PC-9 (cell line): ENCODE data around the gene TPP1.

Experiments
- EZH2 ChIP-seq: fragments of 200-600 bp; sonication (generic); IDR thresholded peaks from 2 replicates; pipeline ENCODE4 v1.8.0; 2017; ENCODE audit warnings: antibody characterized with exemption, low read depth
- TF ChIP-seq, protein P1 (sequence below): fragments of 200-600 bp; sonication (generic); conservative IDR thresholded peaks from 2 replicates; pipeline ENCODE4 v1.6.1; 2017; ENCODE audit warnings: mixed run types, antibody characterized with exemption, mild to moderate bottlenecking, moderate library complexity

DNA sequence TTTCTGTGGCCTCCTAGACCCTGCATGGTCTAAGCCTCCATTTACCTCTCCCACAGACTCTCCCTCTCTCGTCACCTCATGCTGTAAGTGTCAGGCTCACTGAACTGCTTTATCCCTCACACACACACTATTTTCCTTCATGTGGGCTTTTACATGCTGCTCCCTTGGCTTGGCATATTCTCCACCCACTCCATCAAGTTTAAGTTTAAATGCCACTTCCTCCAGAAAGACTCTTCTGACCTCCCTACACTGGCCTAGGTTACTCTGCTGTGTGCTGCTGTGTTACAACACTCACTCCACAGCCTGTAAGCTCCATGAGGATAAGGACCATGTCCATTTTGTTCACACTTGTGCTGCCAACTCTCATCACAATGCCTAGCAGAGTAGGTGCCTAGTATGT lies 33.9 kb upstream of the TPP1 start:
- TF ChIP-seq, protein P1, sequence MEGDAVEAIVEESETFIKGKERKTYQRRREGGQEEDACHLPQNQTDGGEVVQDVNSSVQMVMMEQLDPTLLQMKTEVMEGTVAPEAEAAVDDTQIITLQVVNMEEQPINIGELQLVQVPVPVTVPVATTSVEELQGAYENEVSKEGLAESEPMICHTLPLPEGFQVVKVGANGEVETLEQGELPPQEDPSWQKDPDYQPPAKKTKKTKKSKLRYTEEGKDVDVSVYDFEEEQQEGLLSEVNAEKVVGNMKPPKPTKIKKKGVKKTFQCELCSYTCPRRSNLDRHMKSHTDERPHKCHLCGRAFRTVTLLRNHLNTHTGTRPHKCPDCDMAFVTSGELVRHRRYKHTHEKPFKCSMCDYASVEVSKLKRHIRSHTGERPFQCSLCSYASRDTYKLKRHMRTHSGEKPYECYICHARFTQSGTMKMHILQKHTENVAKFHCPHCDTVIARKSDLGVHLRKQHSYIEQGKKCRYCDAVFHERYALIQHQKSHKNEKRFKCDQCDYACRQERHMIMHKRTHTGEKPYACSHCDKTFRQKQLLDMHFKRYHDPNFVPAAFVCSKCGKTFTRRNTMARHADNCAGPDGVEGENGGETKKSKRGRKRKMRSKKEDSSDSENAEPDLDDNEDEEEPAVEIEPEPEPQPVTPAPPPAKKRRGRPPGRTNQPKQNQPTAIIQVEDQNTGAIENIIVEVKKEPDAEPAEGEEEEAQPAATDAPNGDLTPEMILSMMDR: no peak
- TF ChIP-seq EZH2: no peak
